ENCODE data around the gene STRAP. TPM values are rescaled to one million over a fixed set of nuclear protein-coding genes. Genes with fewer than 3 reads are reported as not detected.
"Not testable (repeated sequence)": the region's sequence is repeated elsewhere in the genome, so short reads cannot be mapped to it uniquely, and the experiment has no call there.

STRAP gene
- total and polyA plus RNA-seq, 9 donors, result 49.3 to 134 (median 120) TPM

GRCh38 chr12:15932971-15933370 lies 50.8 kb downstream of the STRAP start:
- no CpG with 5 or more reads among the region's 3 CpGs for whole genome bisulfite sequencing (ENCODE audit: insufficient coverage)
- DNase-seq, result no peak
- no peaks in the 10 kb centered on the region for H3K27me3 ChIP-seq (ENCODE audit: control insufficient read depth, insufficient read depth, low read length)
- no peaks in the 10 kb centered on the region for H3K36me3 ChIP-seq (ENCODE audit: control insufficient read depth, insufficient read depth, low read length)
- peaks cover 9% of the 10 kb centered on the region for H3K4me1 ChIP-seq (ENCODE audit: control insufficient read depth, insufficient read depth, low read length)
- H3K4me3 ChIP-seq (ENCODE audit: low read length), result no peak overlapping the region
- H3K27ac ChIP-seq (ENCODE audit: low read length), result no peak overlapping the region
- no peaks in the 10 kb centered on the region for H3K9me3 ChIP-seq (replicated peaks; ENCODE audit: control insufficient read depth, low read depth, low read length)

- Histone ChIP-seq H3K27me3 (ENCODE audit: control insufficient read depth, insufficient read depth, low read length) (no peaks in the 10 kb centered on the region), H3K4me1 (ENCODE audit: control insufficient read depth, insufficient read depth, low read length) (peaks cover 4% of the 10 kb centered on the region)
- WGBS (ENCODE audit: insufficient coverage), result no CpG with 5 or more reads among the region's 3 CpGs
These were observed 51.6 kb downstream of the STRAP start for GRCh38 chr12:15933751-15934150.

GRCh38 chr12:15936751-15937150 lies 54.6 kb downstream of the STRAP start:
- Histone ChIP-seq H3K27me3 (ENCODE audit: control insufficient read depth, insufficient read depth, low read length) (no peaks in the 10 kb centered on the region), H3K4me1 (ENCODE audit: control insufficient read depth, insufficient read depth, low read length) (no peaks in the 10 kb centered on the region), H3K4me3 (ENCODE audit: low read length) (no peak overlapping the region), H3K36me3 (ENCODE audit: control insufficient read depth, insufficient read depth, low read length) (no peaks in the 10 kb centered on the region), H3K27ac (ENCODE audit: low read length) (no peak overlapping the region), H3K9me3 (replicated peaks; ENCODE audit: control insufficient read depth, low read depth, low read length) (peaks cover 12% of the 10 kb centered on the region)
- WGBS (ENCODE audit: insufficient coverage), result 92% methylated on average over 2 of the region's 3 CpGs
- DNase-seq, result no peak

More at GRCh38 chr12:15933751-15934150, 51.6 kb downstream of the STRAP start:
- no peak for DNase-seq
- Histone ChIP-seq H3K27ac (ENCODE audit: low read length) (no peak overlapping the region), H3K9me3 (replicated peaks; ENCODE audit: control insufficient read depth, low read depth, low read length) (peaks cover 1% of the 10 kb centered on the region), H3K36me3 (ENCODE audit: control insufficient read depth, insufficient read depth, low read length) (no peaks in the 10 kb centered on the region), H3K4me3 (ENCODE audit: low read length) (no peak overlapping the region)

DNA sequence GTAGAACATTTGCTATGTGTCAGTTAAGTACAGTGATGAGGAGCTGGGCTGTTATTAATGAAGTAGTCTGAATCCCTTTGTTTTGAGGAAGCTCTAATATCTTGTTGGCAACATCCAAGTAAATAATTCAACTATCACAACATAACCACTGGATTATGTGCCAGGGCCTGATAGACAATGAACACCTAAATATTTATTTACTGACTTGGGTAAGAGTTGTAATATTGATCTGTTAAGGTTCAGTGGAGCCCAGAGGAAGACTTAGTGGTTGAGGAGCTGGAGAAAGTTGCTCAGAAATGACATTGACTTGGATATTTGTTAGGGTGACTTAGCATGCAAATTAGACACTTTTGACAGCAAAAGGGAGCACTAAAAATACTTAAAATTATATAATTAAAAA lies 55.7 kb downstream of the STRAP start:
- peaks cover 15% of the 10 kb centered on the region for H3K9me3 ChIP-seq (replicated peaks; ENCODE audit: control insufficient read depth, low read depth, low read length)

GRCh38 chr12:15939111-15939510 lies 56.9 kb downstream of the STRAP start:
- Histone ChIP-seq H3K4me3 (ENCODE audit: low read length) (no peak overlapping the region), H3K27ac (ENCODE audit: low read length) (no peak overlapping the region), H3K4me1 (ENCODE audit: control insufficient read depth, insufficient read depth, low read length) (no peaks in the 10 kb centered on the region), H3K36me3 (ENCODE audit: control insufficient read depth, insufficient read depth, low read length) (no peaks in the 10 kb centered on the region), H3K27me3 (ENCODE audit: control insufficient read depth, insufficient read depth, low read length) (no peaks in the 10 kb centered on the region), H3K9me3 (replicated peaks; ENCODE audit: control insufficient read depth, low read depth, low read length) (peaks cover 19% of the 10 kb centered on the region)
- no CpG with 5 or more reads among the region's 1 CpG for WGBS (ENCODE audit: insufficient coverage)
- no peak for DNase-seq

More for the DNA sequence above, 55.7 kb downstream of the STRAP start:
- no peaks in the 10 kb centered on the region for H3K27me3 ChIP-seq (ENCODE audit: control insufficient read depth, insufficient read depth, low read length)
- no peaks in the 10 kb centered on the region for H3K36me3 ChIP-seq (ENCODE audit: control insufficient read depth, insufficient read depth, low read length)
- DNase-seq, result no peak
- H3K4me3 ChIP-seq (ENCODE audit: low read length), result no peak overlapping the region
- H3K4me1 ChIP-seq (ENCODE audit: control insufficient read depth, insufficient read depth, low read length), result no peaks in the 10 kb centered on the region
- no peak overlapping the region for H3K27ac ChIP-seq (ENCODE audit: low read length)

DNA sequence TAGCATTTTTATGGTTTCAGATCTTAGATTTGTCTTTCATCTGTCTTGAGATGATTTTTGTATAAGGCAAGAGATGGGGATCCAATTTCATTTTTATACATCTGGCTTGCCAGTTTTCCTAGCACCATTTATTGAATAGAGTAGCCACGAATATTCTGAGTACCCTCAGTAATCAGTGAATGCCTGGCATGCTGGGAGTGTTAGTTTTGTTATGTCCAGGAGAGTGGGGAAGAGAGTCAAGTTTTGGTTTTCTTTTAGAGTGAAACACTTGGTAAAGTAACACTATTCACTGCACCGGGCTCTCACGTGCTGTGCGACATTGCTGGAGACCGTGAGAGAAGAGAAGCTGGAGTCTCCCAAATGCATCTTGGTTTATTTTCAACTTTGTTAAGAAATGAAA lies 60.3 kb downstream of the STRAP start:
- Histone ChIP-seq H3K4me1 (ENCODE audit: control insufficient read depth, insufficient read depth, low read length) (no peaks in the 10 kb centered on the region), H3K4me3 (ENCODE audit: low read length) (no peak overlapping the region), H3K27ac (ENCODE audit: low read length) (no peak overlapping the region), H3K9me3 (replicated peaks; ENCODE audit: control insufficient read depth, low read depth, low read length) (peaks cover 19% of the 10 kb centered on the region), H3K27me3 (ENCODE audit: control insufficient read depth, insufficient read depth, low read length) (no peaks in the 10 kb centered on the region), H3K36me3 (ENCODE audit: control insufficient read depth, insufficient read depth, low read length) (no peaks in the 10 kb centered on the region)
- WGBS (ENCODE audit: insufficient coverage), result 98% methylated on average over 4 of the region's 5 CpGs
- DNase-seq, result no peak

DNA sequence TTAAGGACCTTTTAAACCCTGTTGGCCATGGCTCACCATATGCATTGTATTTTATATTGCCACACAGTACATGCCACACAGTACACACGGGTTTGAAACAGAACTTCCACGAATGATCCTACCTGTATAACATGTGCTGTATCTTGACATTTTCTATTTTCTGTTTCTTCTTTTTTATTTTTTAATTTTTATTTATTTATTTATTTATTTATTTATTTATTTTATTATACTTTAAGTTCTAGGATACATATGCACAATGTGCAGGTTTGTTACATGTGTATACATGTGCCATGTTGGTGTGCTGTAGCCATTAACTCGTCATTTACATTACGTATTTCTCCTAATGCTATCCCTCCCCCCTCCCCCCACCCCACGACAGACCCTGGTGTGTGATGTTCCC lies 61.3 kb downstream of the STRAP start:
- not testable (repeated sequence) for H3K27me3 ChIP-seq (ENCODE audit: control insufficient read depth, insufficient read depth, low read length); H3K4me1 ChIP-seq (ENCODE audit: control insufficient read depth, insufficient read depth, low read length); DNase-seq; H3K27ac ChIP-seq (ENCODE audit: low read length); H3K36me3 ChIP-seq (ENCODE audit: control insufficient read depth, insufficient read depth, low read length); H3K4me3 ChIP-seq (ENCODE audit: low read length)
- whole genome bisulfite sequencing (ENCODE audit: insufficient coverage), result no CpG with 5 or more reads among the region's 5 CpGs
- H3K9me3 ChIP-seq (replicated peaks; ENCODE audit: control insufficient read depth, low read depth, low read length), result peaks cover 21% of the 10 kb centered on the region

- not testable (repeated sequence) for H3K36me3 ChIP-seq (ENCODE audit: control insufficient read depth, insufficient read depth, low read length); H3K9me3 ChIP-seq (replicated peaks; ENCODE audit: control insufficient read depth, low read depth, low read length); H3K27ac ChIP-seq (ENCODE audit: low read length); H3K27me3 ChIP-seq (ENCODE audit: control insufficient read depth, insufficient read depth, low read length); H3K4me3 ChIP-seq (ENCODE audit: low read length); H3K4me1 ChIP-seq (ENCODE audit: control insufficient read depth, insufficient read depth, low read length); DNase-seq
- WGBS (ENCODE audit: insufficient coverage), result 96% methylated on average over 5 of the region's 10 CpGs
These were observed 66.3 kb downstream of the STRAP start for GRCh38 chr12:15948461-15948860.

Other genes with a start within 250 kb of the STRAP start
- 37.1 TPM for gene EPS8, start 93.0 kb upstream of the STRAP start, total RNA-seq
- gene EPS8, start 93.0 kb upstream of the STRAP start, polyA plus RNA-seq (ENCODE audit: insufficient read depth in 1 of 8, insufficient read length in 8 of 8, low replicate concordance in 1 of 8), result 10 to 100 TPM; 27.2 to 52.6 (median 37.5) TPM
- 34.0 TPM for gene DERA, start 28.9 kb downstream of the STRAP start, total RNA-seq
- gene DERA, start 28.9 kb downstream of the STRAP start, polyA plus RNA-seq (ENCODE audit: insufficient read depth in 1 of 8, insufficient read length in 8 of 8, low replicate concordance in 1 of 8), result 10 to 100 TPM; 25.6 to 35.0 (median 30.3) TPM